Astrocyte (in vitro differentiated cells and primary cell): Measurements from ENCODE around the gene PELI2.

ENCODE experiments used
- CTCF ChIP-seq: IDR thresholded peaks from 2 replicates; pipeline ENCODE4 v1.5.1; 2011; ENCODE audit warnings: low read depth, mild to moderate bottlenecking, inconsistent platforms, low read length, moderate library complexity; ENCODE audit not compliant: insufficient read depth
- EZH2 ChIP-seq: IDR thresholded peaks from 2 replicates; pipeline ENCODE4 v1.6.1; 2012; ENCODE audit warnings: mild to moderate bottlenecking, low read length, inconsistent platforms; ENCODE audit not compliant: insufficient read depth

DNA sequence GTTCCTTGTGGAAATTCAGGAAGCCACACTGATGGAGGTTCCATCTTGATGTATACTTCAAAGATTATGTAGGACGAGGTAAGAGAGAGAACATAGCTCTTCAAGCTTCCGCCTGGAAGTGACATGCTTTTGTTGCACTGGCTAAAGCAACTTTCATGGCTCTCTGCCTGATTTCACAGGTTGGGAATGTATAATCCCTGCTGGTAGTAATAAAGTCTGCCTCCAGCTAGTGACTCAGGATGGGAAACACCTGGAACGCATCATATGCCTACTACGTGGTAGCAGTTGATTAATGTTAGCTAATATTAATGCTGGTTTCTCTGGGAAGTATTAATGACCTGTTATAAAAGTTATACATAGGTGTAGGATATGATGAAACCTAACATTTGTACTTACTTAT is 71.1 kb downstream of the PELI2 start:
- no peak for TF ChIP-seq CTCF
- no peak for TF ChIP-seq EZH2
